Right cardiac atrium (tissue), 5 donors: Measurements from ENCODE around the gene DOCK8. TPM values are rescaled to one million over a fixed set of nuclear protein-coding genes. Genes with fewer than 3 reads are reported as not detected.

ENCODE experiments used
- ATAC-seq, 2 donors: fragments of 200-7000 bp; cut with Tn5 transposase; one replicate each; pipeline versions ENCODE4 v1.8.0 to v1.9.1; 2020; ENCODE audit warnings: moderate library complexity in 2 of 2, mild to moderate bottlenecking in 1 of 2
- DNase-seq, 3 donors: peaks; one replicate each; pipeline ENCODE4 v3.0.0-alpha.2; 2020
- H3K27ac ChIP-seq: one replicate; pipeline ENCODE4 v1.5.1; 2013; ENCODE audit warnings: mild to moderate bottlenecking, low read length, control low read depth, moderate library complexity
- H3K27me3 ChIP-seq: one replicate; pipeline ENCODE4 v1.6.1; 2013; ENCODE audit not compliant: control insufficient read depth, insufficient read depth
- H3K4me1 ChIP-seq: one replicate; pipeline ENCODE4 v1.6.1; 2013; ENCODE audit warnings: low read length; ENCODE audit not compliant: control insufficient read depth, insufficient read depth
- H3K4me3 ChIP-seq: one replicate; pipeline ENCODE4 v1.5.1; 2013; ENCODE audit warnings: low read length, control low read depth
- H3K9me3 ChIP-seq: one replicate; pipeline ENCODE4 v1.6.1; 2013; ENCODE audit warnings: low read length; ENCODE audit not compliant: control insufficient read depth
- WGBS: extraction: QIAGEN DNeasy Blood & Tissue Kit; methylation state at CpG from one replicate; pipeline ENCODE4 v1.1.7; 2013; 5-methylcytosine and 5-hydroxymethylcytosine counted together
- intact Hi-C, 4 donors: fragments of 100-400 bp; cut with DNase I; formaldehyde crosslinking; loops; one replicate each; pipeline versions ENCODE4 v1.11.0 to v1.14.0; 2022 to 2023
- polyA plus RNA-seq: library from polyadenylated mRNA; stranded (reverse); fragments of 200-250 nt; gene quantifications from one replicate; pipeline ENCODE4 v1.2.3, GENCODE V29; 2013
- total RNA-seq, 4 donors: library from RNA; stranded (reverse); fragmentation: NEBNext Ultra II Directional; extraction: Animal tissue kit (Norgen Biotek cat#: 25700); gene quantifications; one replicate each; pipeline ENCODE4 v1.2.1, GENCODE V29; 2021
- donor health status: healthy with polysubstance abuse.
- donor health status: DM: no; HTN: yes; CAD: no.
- donor health status: DM: no; HTN: no; CAD: no.
- donor health status: DM: no; HTN: yes; CAD: no; lungs with severe emphysema.
- donor health status: DM: yes; HTN: yes; CAD: no.

Gene DOCK8
- total and polyA plus RNA-seq, 5 donors: 1.5 to 8.9 (median 5.8) TPM

GRCh38 chr9:450057-450456 is 235.4 kb downstream of the DOCK8 start:
- 64% methylated on average over 2 of the region's 2 CpGs for WGBS
- Histone ChIP-seq H3K4me1 (no peaks in the 10 kb centered on the region), H3K27me3 (no peaks in the 10 kb centered on the region), H3K4me3 (no peak overlapping the region), H3K27ac (no peak overlapping the region), H3K9me3 (no peaks in the 10 kb centered on the region)
- no peak for ATAC-seq
- intact Hi-C loops: no loop called here
- no peak for DNase-seq

- Histone ChIP-seq H3K9me3 (no peaks in the 10 kb centered on the region), H3K4me3 (no peak overlapping the region), H3K27me3 (no peaks in the 10 kb centered on the region), H3K4me1 (no peaks in the 10 kb centered on the region), H3K27ac (no peak overlapping the region)
- WGBS: 72% methylated on average over 4 of the region's 4 CpGs
- no peak for ATAC-seq
- intact Hi-C loops: no loop called here
- no peak for DNase-seq
Observed at GRCh38 chr9:450561-450960, 235.9 kb downstream of the DOCK8 start.

GRCh38 chr9:453832-454231 is 239.2 kb downstream of the DOCK8 start:
- no peak overlapping the region for H3K27ac ChIP-seq
- DNase-seq (no peak), ATAC-seq (no peak)
- 86% methylated on average over 3 of the region's 3 CpGs for WGBS
- H3K4me1 ChIP-seq: peaks cover 4% of the 10 kb centered on the region
- H3K4me3 ChIP-seq: no peak overlapping the region
- intact Hi-C loops: no loop called here
- H3K27me3 ChIP-seq: no peaks in the 10 kb centered on the region
- no peaks in the 10 kb centered on the region for H3K9me3 ChIP-seq

- H3K4me1 ChIP-seq: peaks cover 5% of the 10 kb centered on the region
- WGBS: 47% methylated on average over 6 of the region's 6 CpGs
- peak overlapping the region; percentile 54 for H3K27ac ChIP-seq
- DNase-seq: peak in 2 of 3 donors; percentile 20 to 64
- no peaks in the 10 kb centered on the region for H3K9me3 ChIP-seq
- intact Hi-C loops: no loop called here
- H3K27me3 ChIP-seq: no peaks in the 10 kb centered on the region
- ATAC-seq: peak; percentile 80 to 81
- H3K4me3 ChIP-seq: no peak overlapping the region
Observed at GRCh38 chr9:456365-456764, 241.7 kb downstream of the DOCK8 start.

GRCh38 chr9:458590-458989 is 243.9 kb downstream of the DOCK8 start:
- intact Hi-C loops: no loop called here
- WGBS: 78% methylated on average over 6 of the region's 6 CpGs
- H3K27me3 ChIP-seq: no peaks in the 10 kb centered on the region
- H3K9me3 ChIP-seq: no peaks in the 10 kb centered on the region
- H3K27ac ChIP-seq: no peak overlapping the region
- H3K4me3 ChIP-seq: no peak overlapping the region
- no peak for DNase-seq
- ATAC-seq: no peak
- peaks cover 5% of the 10 kb centered on the region for H3K4me1 ChIP-seq

GRCh38 chr9:459491-460444 is 245.1 kb downstream of the DOCK8 start:
- ATAC-seq (no peak), DNase-seq (no peak)
- intact Hi-C loops: loop anchor here in 1 of 4 donors (10.0 kb wide), 1 partner anchor 85 kb away; no protein-coding TSS in a partner anchor
- peaks cover 5% of the 10 kb centered on the region for H3K4me1 ChIP-seq
- 68% methylated on average over 4 of the region's 4 CpGs for WGBS
- no peak overlapping the region for H3K4me3 ChIP-seq
- H3K27me3 ChIP-seq: no peaks in the 10 kb centered on the region
- peak overlapping the region; percentile 45 for H3K27ac ChIP-seq
- no peaks in the 10 kb centered on the region for H3K9me3 ChIP-seq

- no peak overlapping the region for H3K27ac ChIP-seq
- H3K9me3 ChIP-seq: no peaks in the 10 kb centered on the region
- DNase-seq (no peak), ATAC-seq (no peak)
- H3K4me3 ChIP-seq: no peak overlapping the region
- H3K27me3 ChIP-seq: no peaks in the 10 kb centered on the region
- WGBS: 78% methylated on average over 2 of the region's 2 CpGs
- peaks cover 5% of the 10 kb centered on the region for H3K4me1 ChIP-seq
- intact Hi-C loops: loop anchor here in 1 of 4 donors (10.0 kb wide), 1 partner anchor 83 kb away; no protein-coding TSS in a partner anchor
Observed at GRCh38 chr9:462121-462520, 247.5 kb downstream of the DOCK8 start.

- Histone ChIP-seq H3K27ac (no peak overlapping the region), H3K4me1 (peaks cover 5% of the 10 kb centered on the region), H3K27me3 (no peaks in the 10 kb centered on the region), H3K9me3 (no peaks in the 10 kb centered on the region), H3K4me3 (no peak overlapping the region)
- DNase-seq: no peak
- peak in 1 of 2 donors; percentile 47 for ATAC-seq
- 67% methylated on average over 1 of the region's 1 CpG for WGBS
- intact Hi-C loops: loop anchor here in 1 of 4 donors (10.0 kb wide), 1 partner anchor 82 kb away; no protein-coding TSS in a partner anchor
Observed at GRCh38 chr9:462606-463005, 247.9 kb downstream of the DOCK8 start.

- no peak for DNase-seq
- ATAC-seq: no peak
- no peaks in the 10 kb centered on the region for H3K27me3 ChIP-seq
- intact Hi-C loops: loop anchor here in 1 of 4 donors (10.0 kb wide), 1 partner anchor 81 kb away; no protein-coding TSS in a partner anchor
- 84% methylated on average over 8 of the region's 8 CpGs for WGBS
- H3K9me3 ChIP-seq: no peaks in the 10 kb centered on the region
- H3K27ac ChIP-seq: no peak overlapping the region
- peaks cover 2% of the 10 kb centered on the region for H3K4me1 ChIP-seq
- H3K4me3 ChIP-seq: no peak overlapping the region
Observed at GRCh38 chr9:463455-464171, 248.9 kb downstream of the DOCK8 start.

GRCh38 chr9:466747-467146 is 252.1 kb downstream of the DOCK8 start:
- Histone ChIP-seq H3K4me1 (peaks cover 2% of the 10 kb centered on the region), H3K9me3 (no peaks in the 10 kb centered on the region), H3K27ac (no peak overlapping the region), H3K27me3 (no peaks in the 10 kb centered on the region), H3K4me3 (no peak overlapping the region)
- WGBS: 43% methylated on average over 1 of the region's 1 CpG
- DNase-seq (no peak), ATAC-seq (no peak)
- intact Hi-C loops: loop anchor here in 1 of 4 donors (10.0 kb wide), 1 partner anchor 78 kb away; no protein-coding TSS in a partner anchor
